Testis (tissue), 3 donors: Measurements from ENCODE around the gene NUDT1. TPM values are rescaled to one million over a fixed set of nuclear protein-coding genes. Genes with fewer than 3 reads are reported as not detected.

Source experiments
- DNase-seq: peaks from one replicate; pipeline ENCODE4 v3.0.0-alpha.2; 2019
- H3K27ac ChIP-seq, 2 donors: fragments of 200-600 bp; sonication (generic); one replicate each; pipeline ENCODE4 v1.5.1; 2019
- H3K27me3 ChIP-seq: fragments of 200-600 bp; sonication (generic); one replicate; pipeline ENCODE4 v1.5.1; 2019
- H3K36me3 ChIP-seq: fragments of 200-600 bp; sonication (generic); one replicate; pipeline ENCODE4 v1.5.1; 2017; ENCODE audit warnings: low read depth; ENCODE audit errors: missing control alignments
- H3K4me1 ChIP-seq: fragments of 200-600 bp; sonication (generic); one replicate; pipeline ENCODE4 v1.5.1; 2019
- H3K4me3 ChIP-seq, 2 donors: fragments of 200-600 bp; sonication (generic); one replicate each; pipeline ENCODE4 v1.5.1; 2017 to 2019
- H3K9me3 ChIP-seq: fragments of 200-600 bp; sonication (generic); one replicate; pipeline ENCODE4 v1.5.1; 2017
- CTCF ChIP-seq, 3 experiments: fragments of 450-650 bp in 2 of 3; fragments of 200-600 bp in 1 of 3; sonication (generic) in 1 of 3; IDR thresholded peaks; one replicate each; pipeline ENCODE4 v1.5.1; 2016 to 2019; ENCODE audit warnings: antibody characterized with exemption in 3 of 3, mild to moderate bottlenecking in 2 of 3, moderate library complexity in 1 of 3
- POLR2A ChIP-seq: fragments of 450-650 bp; IDR thresholded peaks from one replicate; pipeline ENCODE4 v1.6.1; 2017; ENCODE audit warnings: antibody characterized with exemption, mild to moderate bottlenecking, moderate library complexity
- WGBS, 2 donors: methylation state at CpG; one replicate each; pipeline ENCODE4 v1.1.5; 2018; 5-methylcytosine and 5-hydroxymethylcytosine counted together
- intact Hi-C: fragments of 100-400 bp; cut with DNase I; formaldehyde crosslinking; loops from one replicate; pipeline ENCODE4 v1.15.1; 2023; ENCODE audit warnings: low total_unique reads
- microRNA-seq, 2 donors: library from miRNA; unstranded; fragments of <30 nt; microRNA quantifications; one replicate each; pipeline ENCODE4, GENCODE V29; 2016; ENCODE audit warnings: borderline number of aligned reads in 2 of 2, borderline replicate concordance in 1 of 2
- polyA plus RNA-seq: library from polyadenylated mRNA; stranded (reverse); fragments of 350-450 nt; fragmentation: Illumina TruSeq; extraction: RNeasy Lipid Tissue Mini Kit (QIAGEN cat#74804); gene quantifications from one replicate; pipeline ENCODE4 v1.2.3, GENCODE V29; 2014; ENCODE audit warnings: low read depth, low replicate concordance; ENCODE audit not compliant: insufficient read depth
- total RNA-seq, 2 donors: library from RNA; depleted of rRNA; stranded (reverse); fragments of >200 nt; gene quantifications; one replicate each; pipeline ENCODE4 v1.2.3, GENCODE V29; 2016

NUDT1 gene
- total and polyA plus RNA-seq, 3 donors from 2014 or later: 27.5 to 68.0 (median 39.4) TPM

GRCh38 chr7:2299131-2299829 is 57.3 kb downstream of the NUDT1 start:
- Histone ChIP-seq H3K27me3 (no peaks in the 10 kb centered on the region), H3K27ac (peak overlapping the region in 1 of 2 donors; percentile 73), H3K4me3 (no peak overlapping the region), H3K9me3 (no peaks in the 10 kb centered on the region), H3K36me3 (no peaks in the 10 kb centered on the region), H3K4me1 (no peaks in the 10 kb centered on the region)
- 66 to 83% methylated on average over 16 to 18 of the region's 18 CpGs for WGBS, 2 donors
- intact Hi-C loops: no loop called here
- DNase-seq: no peak
- TF ChIP-seq CTCF (IDR thresholded peaks at IDR 0.05) (no peak), POLR2A (no peak)

GRCh38 chr7:2299870-2300512 is 58.0 kb downstream of the NUDT1 start:
- TF ChIP-seq POLR2A (no peak), CTCF (IDR thresholded peaks at IDR 0.05) (no peak)
- Histone ChIP-seq H3K36me3 (no peaks in the 10 kb centered on the region), H3K4me3 (no peak overlapping the region), H3K9me3 (no peaks in the 10 kb centered on the region), H3K27ac (peak overlapping the region in 1 of 2 donors; percentile 73), H3K27me3 (no peaks in the 10 kb centered on the region), H3K4me1 (peaks cover 4% of the 10 kb centered on the region)
- no peak for DNase-seq
- intact Hi-C loops: no loop called here
- 63 to 78% methylated on average over 9 of the region's 9 CpGs for WGBS, 2 donors

Small RNA genes lying within 50 kb of the gene (microRNA-seq; reads per million reads assigned to microRNA genes)
- gene MIR6836: 0.69 to 0.70 reads per million in 2 donors

Other genes with a start within 250 kb of the NUDT1 start
- gene MAD1L1, start 9.3 kb upstream of the NUDT1 start, total RNA-seq: 100 to 1,000 TPM in 1 of 2 donors, 10 to 100 TPM in 1; 94.6 to 149 TPM
- gene MAD1L1, start 9.3 kb upstream of the NUDT1 start, polyA plus RNA-seq: 63.1 TPM
- 10 to 100 TPM; 18.1 to 20.5 TPM for gene MRM2, start within 50 bp of the NUDT1 start, total RNA-seq
- gene MRM2, start within 50 bp of the NUDT1 start, polyA plus RNA-seq: 31.2 TPM
- 10 to 100 TPM; 50.9 to 66.8 TPM for gene SNX8, start 72.2 kb downstream of the NUDT1 start, total RNA-seq
- 90.8 TPM for gene SNX8, start 72.2 kb downstream of the NUDT1 start, polyA plus RNA-seq
- 100 to 1,000 TPM; 237 to 263 TPM for gene EIF3B, start 112.6 kb downstream of the NUDT1 start, total RNA-seq
- 165 TPM for gene EIF3B, start 112.6 kb downstream of the NUDT1 start, polyA plus RNA-seq
- 10 to 100 TPM; 42.0 to 42.1 TPM for gene CHST12, start 161.4 kb downstream of the NUDT1 start, total RNA-seq
- gene CHST12, start 161.4 kb downstream of the NUDT1 start, polyA plus RNA-seq: 15.3 TPM
- not detected for gene GRIFIN, start 234.2 kb downstream of the NUDT1 start, total RNA-seq
- not detected for gene GRIFIN, start 234.2 kb downstream of the NUDT1 start, polyA plus RNA-seq